ENCODE measurements around the gene CLIC4. TPM values are rescaled to one million over a fixed set of nuclear protein-coding genes. Genes with fewer than 3 reads are reported as not detected.
"Not testable (repeated sequence)": the region's sequence is repeated elsewhere in the genome, so short reads cannot be mapped to it uniquely, and the experiment has no call there.

The CLIC4 gene
- total RNA-seq (2022) (242 and 281 TPM in 2 replicates), Bru-seq, nascent RNA (percentile 87 among the genes with signal in this experiment), BruChase-seq, experiment 1, labeled RNA remaining after a 6-hour chase (percentile 96 among the genes with signal in this experiment), BruChase-seq, experiment 2, labeled RNA remaining after a 2-hour chase (percentile 90 among the genes with signal in this experiment)
- long read RNA-seq, full-length matches to known transcripts = 1,110 of 1,183 reads
- long read RNA-seq, partial matches to known transcripts = 10 of 1,183 reads
- long read RNA-seq, other reads (novel, unspliced or antisense) = 63 of 1,183 reads

DNA sequence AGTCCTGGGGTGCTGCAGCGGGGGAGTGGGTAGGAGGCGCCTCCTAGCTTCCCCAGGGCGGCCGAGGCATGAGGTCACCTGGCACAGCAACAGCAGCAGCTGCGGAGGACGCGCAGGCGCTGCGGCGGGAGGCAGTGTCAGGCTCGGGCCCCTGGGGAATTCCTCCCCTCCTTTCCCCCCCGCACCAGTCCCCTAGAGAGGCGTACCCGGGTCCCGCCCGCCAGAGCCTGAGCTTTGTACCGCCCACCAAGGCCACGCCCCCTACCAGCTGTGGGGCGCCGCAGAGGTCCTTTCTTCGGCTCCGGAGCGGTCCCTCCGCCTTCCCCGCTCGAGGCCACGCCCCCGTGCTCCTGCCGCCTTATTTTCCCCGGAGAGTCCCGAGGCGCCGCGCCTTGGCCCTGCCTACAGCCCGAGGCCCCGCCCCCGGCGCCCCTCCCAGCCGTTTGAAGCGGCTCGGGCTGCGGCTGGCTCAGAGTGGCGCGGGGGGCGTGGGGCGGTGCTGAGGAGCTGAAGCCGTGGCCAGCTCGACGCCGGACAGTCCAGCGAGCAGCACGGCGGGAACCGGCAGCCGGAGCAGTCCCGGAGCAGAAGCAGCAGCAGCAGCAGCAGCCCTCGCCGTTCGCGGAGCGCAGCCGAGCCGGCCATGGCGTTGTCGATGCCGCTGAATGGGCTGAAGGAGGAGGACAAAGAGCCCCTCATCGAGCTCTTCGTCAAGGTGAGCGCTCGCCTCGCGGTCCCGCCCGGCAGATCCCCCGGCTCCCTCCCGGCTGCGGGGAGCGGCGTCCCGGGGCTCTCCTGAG is at the start of gene CLIC4:
TSS of gene CLIC4 (plus strand) at position 537 of the 800 bp plus-strand sequence. CDS start at position 644, 107 bp downstream.
- Mint-ChIP-seq H3K4me1 (ENCODE audit: insufficient read depth, unreplicated experiment) (peaks cover 16% of the 10 kb centered on the region), H3K27ac (ENCODE audit: low read depth, unreplicated experiment) (peak within 1 kb of the TSS; percentile 94), H3K9me3 (ENCODE audit: unreplicated experiment) (no peaks in the 10 kb centered on the region), H3K4me3 (ENCODE audit: unreplicated experiment) (peak within 1 kb of the TSS; percentile 89), H3K27me3 (ENCODE audit: insufficient read depth, unreplicated experiment) (no peaks in the 10 kb centered on the region), H3K36me3 (ENCODE audit: insufficient read depth, unreplicated experiment) (peaks cover 11% of the 10 kb centered on the region)
- ChIA-PET POLR2A (interaction anchor here (0.5 to 5.1 kb wide), 55 partner anchors 10 to 1910 kb away, joined by 3 to 57 read pairs (median 4); partner anchors contain the start of genes NIPAL3, RSRP1 and SYF2), CTCF (interaction anchor here (0.6 to 5.1 kb wide), 15 partner anchors 12 to 1151 kb away, joined by 3 to 30 read pairs (median 4); no protein-coding TSS in a partner anchor)
- TF ChIP-seq, protein P1, sequence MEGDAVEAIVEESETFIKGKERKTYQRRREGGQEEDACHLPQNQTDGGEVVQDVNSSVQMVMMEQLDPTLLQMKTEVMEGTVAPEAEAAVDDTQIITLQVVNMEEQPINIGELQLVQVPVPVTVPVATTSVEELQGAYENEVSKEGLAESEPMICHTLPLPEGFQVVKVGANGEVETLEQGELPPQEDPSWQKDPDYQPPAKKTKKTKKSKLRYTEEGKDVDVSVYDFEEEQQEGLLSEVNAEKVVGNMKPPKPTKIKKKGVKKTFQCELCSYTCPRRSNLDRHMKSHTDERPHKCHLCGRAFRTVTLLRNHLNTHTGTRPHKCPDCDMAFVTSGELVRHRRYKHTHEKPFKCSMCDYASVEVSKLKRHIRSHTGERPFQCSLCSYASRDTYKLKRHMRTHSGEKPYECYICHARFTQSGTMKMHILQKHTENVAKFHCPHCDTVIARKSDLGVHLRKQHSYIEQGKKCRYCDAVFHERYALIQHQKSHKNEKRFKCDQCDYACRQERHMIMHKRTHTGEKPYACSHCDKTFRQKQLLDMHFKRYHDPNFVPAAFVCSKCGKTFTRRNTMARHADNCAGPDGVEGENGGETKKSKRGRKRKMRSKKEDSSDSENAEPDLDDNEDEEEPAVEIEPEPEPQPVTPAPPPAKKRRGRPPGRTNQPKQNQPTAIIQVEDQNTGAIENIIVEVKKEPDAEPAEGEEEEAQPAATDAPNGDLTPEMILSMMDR (IDR thresholded peaks at IDR 0.05; ENCODE audit: unreplicated experiment) = no peak
- peak; percentile 98 for DNase-seq (ENCODE audit: unreplicated experiment)
- no TSS peak for BruUV-seq (replicated peaks)
- intact Hi-C loops (cut with micrococcal nuclease) = loop anchor here (1.0 to 5.0 kb wide), 2 partner anchors 57 to 103 kb away; partner anchors contain the start of gene SRRM1

DNA sequence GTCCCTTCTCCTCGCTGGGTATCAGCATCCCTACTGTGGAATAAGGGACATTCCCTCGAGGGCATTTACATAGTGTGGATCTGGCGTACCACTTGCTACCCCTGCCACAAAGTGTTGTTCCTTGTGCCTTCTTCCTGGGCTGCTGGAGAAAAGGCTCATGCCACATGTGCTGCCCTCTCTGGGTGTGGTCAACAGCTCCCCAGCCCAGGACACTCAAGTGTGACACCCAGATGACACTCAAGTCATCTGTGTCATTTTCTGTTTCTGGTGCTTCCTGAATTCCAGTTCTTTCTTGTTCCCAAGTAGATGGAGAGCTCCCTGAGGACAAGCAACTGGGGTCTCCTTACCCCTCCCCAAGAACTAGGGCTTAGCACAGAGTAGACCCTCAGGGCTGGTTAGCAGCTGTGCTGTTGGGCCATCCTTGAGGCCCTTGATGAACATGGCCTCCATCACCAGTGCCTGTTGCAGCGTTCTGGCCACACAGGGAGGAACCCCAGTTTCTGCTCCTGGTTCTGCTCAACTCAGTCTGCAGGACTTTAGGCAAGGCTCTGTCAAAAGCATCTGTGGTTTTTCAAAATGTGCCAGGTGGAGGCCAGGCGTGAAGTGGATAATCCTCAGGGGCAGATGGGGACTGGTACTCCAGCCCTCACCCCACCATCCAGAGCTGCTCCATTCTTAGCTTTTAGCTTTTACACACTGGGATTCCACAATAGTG is 49.0 kb upstream of the CLIC4 start:
- H3K36me3 Mint-ChIP-seq (ENCODE audit: insufficient read depth, unreplicated experiment) = no peaks in the 10 kb centered on the region
- BruUV-seq (replicated peaks) = no TSS peak
- no peaks in the 10 kb centered on the region for H3K4me1 Mint-ChIP-seq (ENCODE audit: insufficient read depth, unreplicated experiment)
- TF ChIP-seq, protein P1 (IDR thresholded peaks at IDR 0.05; ENCODE audit: unreplicated experiment) = no peak
- no peaks in the 10 kb centered on the region for H3K27me3 Mint-ChIP-seq (ENCODE audit: insufficient read depth, unreplicated experiment)
- no peak overlapping the region for H3K4me3 Mint-ChIP-seq (ENCODE audit: unreplicated experiment)
- no peaks in the 10 kb centered on the region for H3K9me3 Mint-ChIP-seq (ENCODE audit: unreplicated experiment)
- POLR2A ChIA-PET = interaction anchor here (0.6 kb wide), 1 partner anchor 50 kb away, joined by 3 read pairs; no protein-coding TSS in a partner anchor
- CTCF ChIA-PET = interaction anchor here (0.6 to 5.5 kb wide), 6 partner anchors 8 to 302 kb away, joined by 3 to 47 read pairs (median 4); no protein-coding TSS in a partner anchor
- intact Hi-C loops (cut with micrococcal nuclease) = no loop called here
- DNase-seq (ENCODE audit: unreplicated experiment) = no peak
- no peak overlapping the region for H3K27ac Mint-ChIP-seq (ENCODE audit: low read depth, unreplicated experiment)

DNA sequence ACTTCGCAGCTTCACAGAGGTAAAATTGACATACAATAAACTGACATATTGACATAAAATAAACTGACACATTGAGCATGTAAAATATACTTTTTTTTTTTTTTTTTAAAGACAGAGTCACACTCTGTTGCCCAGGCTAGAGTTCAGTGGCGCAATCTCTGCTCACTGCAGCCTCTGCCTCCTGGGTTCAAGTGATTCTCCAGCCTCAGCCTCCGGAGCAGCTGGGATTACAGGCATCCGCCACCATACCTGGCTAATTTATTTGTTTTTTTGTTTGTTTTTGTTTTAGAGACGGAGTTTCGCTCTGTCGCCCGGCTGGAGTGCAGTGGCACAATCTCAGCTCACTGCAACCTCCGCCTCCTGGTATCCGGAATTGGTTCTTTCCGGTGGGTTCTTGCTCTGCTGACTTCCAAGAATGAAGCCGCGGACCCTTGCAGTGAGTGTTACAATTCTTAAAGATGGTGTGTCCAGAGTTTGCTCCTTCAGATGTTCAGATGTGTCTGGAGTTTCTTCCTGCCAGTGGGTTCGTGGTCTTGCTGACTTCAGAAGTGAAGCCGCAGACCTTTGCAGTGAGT is 48.4 kb upstream of the CLIC4 start:
- H3K4me3 Mint-ChIP-seq (ENCODE audit: unreplicated experiment) = no peak overlapping the region
- no peaks in the 10 kb centered on the region for H3K36me3 Mint-ChIP-seq (ENCODE audit: insufficient read depth, unreplicated experiment)
- no peak for DNase-seq (ENCODE audit: unreplicated experiment)
- no peaks in the 10 kb centered on the region for H3K4me1 Mint-ChIP-seq (ENCODE audit: insufficient read depth, unreplicated experiment)
- no TSS peak for BruUV-seq (replicated peaks)
- ChIA-PET CTCF (interaction anchor here (0.6 to 5.5 kb wide), 6 partner anchors 9 to 295 kb away, joined by 3 to 47 read pairs (median 3); no protein-coding TSS in a partner anchor), POLR2A (interaction anchor here (1.2 to 1.3 kb wide), 2 partner anchors 13 to 133 kb away, joined by 4 to 5 read pairs; no protein-coding TSS in a partner anchor)
- TF ChIP-seq, protein P1 (IDR thresholded peaks at IDR 0.05; ENCODE audit: unreplicated experiment) = no peak
- no peak overlapping the region for H3K27ac Mint-ChIP-seq (ENCODE audit: low read depth, unreplicated experiment)
- intact Hi-C loops (cut with micrococcal nuclease) = no loop called here
- no peaks in the 10 kb centered on the region for H3K27me3 Mint-ChIP-seq (ENCODE audit: insufficient read depth, unreplicated experiment)
- no peaks in the 10 kb centered on the region for H3K9me3 Mint-ChIP-seq (ENCODE audit: unreplicated experiment)

DNA sequence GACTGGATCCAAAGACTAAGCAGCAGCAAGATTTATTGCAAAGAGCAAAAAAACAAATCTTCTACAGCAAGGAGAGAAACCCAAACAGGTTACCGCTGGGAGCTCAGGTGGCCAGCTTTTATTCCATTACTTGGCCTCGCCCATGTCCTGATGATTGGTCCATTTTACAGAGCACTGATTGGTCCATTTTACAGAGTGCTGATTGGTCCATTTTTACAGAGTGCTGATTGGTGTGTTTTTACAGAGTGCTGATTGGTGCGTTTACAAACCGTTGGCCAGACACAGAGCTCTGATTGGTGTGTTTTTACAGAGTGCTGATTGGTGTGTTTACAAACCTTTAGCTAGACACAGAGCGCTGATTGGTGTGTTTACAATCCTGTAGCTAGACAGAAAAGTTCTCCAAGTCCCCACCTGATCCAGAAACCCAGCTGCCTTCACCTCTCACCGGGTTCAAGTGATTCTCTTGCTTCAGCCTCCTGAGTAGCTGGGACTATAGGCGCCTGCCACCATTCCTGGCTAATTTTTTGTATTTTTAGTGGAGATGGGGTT is 47.7 kb upstream of the CLIC4 start:
- H3K27me3 Mint-ChIP-seq (ENCODE audit: insufficient read depth, unreplicated experiment); intact Hi-C loops (cut with micrococcal nuclease); BruUV-seq (replicated peaks); DNase-seq (ENCODE audit: unreplicated experiment); H3K9me3 Mint-ChIP-seq (ENCODE audit: unreplicated experiment); H3K4me1 Mint-ChIP-seq (ENCODE audit: insufficient read depth, unreplicated experiment); H3K27ac Mint-ChIP-seq (ENCODE audit: low read depth, unreplicated experiment); H3K36me3 Mint-ChIP-seq (ENCODE audit: insufficient read depth, unreplicated experiment); H3K4me3 Mint-ChIP-seq (ENCODE audit: unreplicated experiment): not testable (repeated sequence)
- ChIA-PET POLR2A (interaction anchor here (0.6 to 1.3 kb wide), 5 partner anchors 14 to 132 kb away, joined by 3 to 5 read pairs (median 3); partner anchors contain the start of gene CLIC4), CTCF (interaction anchor here (0.6 to 5.5 kb wide), 6 partner anchors 10 to 132 kb away, joined by 3 to 47 read pairs (median 3); no protein-coding TSS in a partner anchor)

DNA sequence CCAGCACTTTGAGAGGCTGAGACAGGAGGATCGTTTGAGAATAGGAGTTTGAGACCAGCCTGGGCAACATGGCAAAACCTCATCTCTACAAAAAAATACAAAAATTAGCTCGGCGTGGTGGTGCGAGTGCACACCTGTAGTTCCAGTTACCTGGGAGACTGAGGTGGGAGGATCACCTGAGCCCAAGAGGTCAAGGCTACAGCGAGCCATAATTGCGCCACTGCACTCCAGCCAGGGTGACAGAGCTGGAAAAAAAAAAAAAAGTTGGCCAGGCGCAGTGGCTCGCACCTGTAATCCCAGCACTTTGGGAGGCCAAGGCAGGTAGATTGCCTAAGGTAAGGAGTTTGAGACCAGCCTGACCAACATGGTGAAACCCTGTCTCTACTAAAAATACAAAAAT is 46.9 kb upstream of the CLIC4 start:
- H3K4me1 Mint-ChIP-seq (ENCODE audit: insufficient read depth, unreplicated experiment); H3K9me3 Mint-ChIP-seq (ENCODE audit: unreplicated experiment); BruUV-seq (replicated peaks); H3K4me3 Mint-ChIP-seq (ENCODE audit: unreplicated experiment); H3K27ac Mint-ChIP-seq (ENCODE audit: low read depth, unreplicated experiment); intact Hi-C loops (cut with micrococcal nuclease); DNase-seq (ENCODE audit: unreplicated experiment); H3K36me3 Mint-ChIP-seq (ENCODE audit: insufficient read depth, unreplicated experiment); H3K27me3 Mint-ChIP-seq (ENCODE audit: insufficient read depth, unreplicated experiment): not testable (repeated sequence)
- POLR2A ChIA-PET = interaction anchor here (0.6 to 1.2 kb wide), 3 partner anchors 17 to 67 kb away, joined by 3 to 4 read pairs (median 3); partner anchors contain the start of gene CLIC4
- CTCF ChIA-PET = interaction anchor here (0.6 to 5.5 kb wide), 4 partner anchors 10 to 163 kb away, joined by 3 to 47 read pairs (median 4); no protein-coding TSS in a partner anchor

Measured in MCF 10A (cell line).